HG03460 (cell line): Measurements from ENCODE around the gene TLR3.

Experiments
- ATAC-seq: cut with Tn5 transposase; IDR thresholded peaks from one replicate; pipeline ENCODE4 v1.9.1; 2021; ENCODE audit not compliant: unreplicated experiment

Gene TLR3

DNA sequence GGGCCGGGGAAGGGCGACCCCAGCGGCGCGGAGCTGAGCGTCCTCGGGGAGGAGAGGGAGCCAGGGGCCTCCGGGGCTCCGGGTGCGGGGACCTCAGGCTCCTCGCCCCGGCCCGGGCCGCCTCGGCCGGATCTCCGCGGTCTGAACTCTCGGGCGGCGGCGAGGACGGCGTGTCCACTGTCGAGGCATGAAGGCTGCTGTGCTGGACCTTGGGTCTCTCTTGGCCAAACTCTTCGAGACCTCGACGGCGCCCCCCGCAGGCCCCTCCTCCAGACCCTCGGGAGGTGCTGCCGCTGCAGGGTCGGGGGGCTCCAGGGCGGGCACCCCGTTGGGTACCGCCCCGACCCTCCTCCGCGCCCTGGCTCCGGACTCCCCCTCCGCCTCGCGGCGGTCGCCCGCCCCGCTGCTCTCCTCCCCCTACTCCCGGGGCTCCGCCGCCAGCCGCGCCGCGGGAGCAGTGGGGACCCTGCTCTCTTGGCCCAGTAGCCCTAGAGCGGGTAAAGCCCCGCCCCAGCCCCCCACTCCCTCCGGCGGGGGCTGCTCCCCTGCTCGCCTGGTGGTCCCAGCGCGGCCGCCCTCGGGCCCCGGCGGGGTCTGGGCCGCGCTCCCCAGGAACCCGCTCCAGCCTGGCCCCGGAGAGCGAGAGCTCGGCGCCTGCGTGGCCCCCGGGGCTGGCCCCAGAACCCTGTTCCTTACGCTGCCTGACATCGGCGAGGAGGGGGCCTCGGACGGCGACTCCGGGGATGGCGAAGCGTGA is 36.1 kb downstream of the TLR3 start:
- ATAC-seq, result peak; percentile 33

DNA sequence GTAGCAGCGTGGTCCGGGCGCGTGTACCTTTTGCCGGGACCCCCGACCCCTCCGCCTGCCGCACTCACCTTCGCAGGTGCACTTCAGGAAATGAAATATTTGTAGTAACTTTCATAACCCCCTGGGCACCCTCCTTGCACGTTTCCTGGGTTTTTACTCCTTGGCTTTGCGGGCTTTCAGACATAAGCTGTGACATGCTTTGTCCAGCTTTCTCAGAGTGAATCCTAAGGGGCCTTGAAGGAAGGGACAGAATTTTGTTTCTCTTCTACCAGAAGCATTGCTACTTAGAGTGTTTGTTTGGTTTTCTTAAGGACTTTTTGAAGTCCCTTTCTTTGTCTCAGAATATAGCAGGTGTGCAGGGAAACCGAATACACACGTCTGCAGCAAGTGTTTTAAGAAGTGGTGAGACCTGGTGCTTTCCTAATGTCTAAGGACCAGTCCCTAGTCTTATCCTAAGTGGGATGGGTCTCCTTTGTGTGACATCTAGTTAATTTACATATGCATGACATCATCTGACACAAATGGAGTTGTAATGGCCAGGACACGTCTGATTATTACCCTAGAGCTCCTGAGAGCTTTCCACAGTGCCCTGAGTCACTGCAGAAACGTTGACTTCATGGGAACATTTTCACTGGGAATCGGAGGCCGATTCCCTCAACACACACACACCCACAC is 36.8 kb downstream of the TLR3 start:
- ATAC-seq, result peak; percentile 11

DNA sequence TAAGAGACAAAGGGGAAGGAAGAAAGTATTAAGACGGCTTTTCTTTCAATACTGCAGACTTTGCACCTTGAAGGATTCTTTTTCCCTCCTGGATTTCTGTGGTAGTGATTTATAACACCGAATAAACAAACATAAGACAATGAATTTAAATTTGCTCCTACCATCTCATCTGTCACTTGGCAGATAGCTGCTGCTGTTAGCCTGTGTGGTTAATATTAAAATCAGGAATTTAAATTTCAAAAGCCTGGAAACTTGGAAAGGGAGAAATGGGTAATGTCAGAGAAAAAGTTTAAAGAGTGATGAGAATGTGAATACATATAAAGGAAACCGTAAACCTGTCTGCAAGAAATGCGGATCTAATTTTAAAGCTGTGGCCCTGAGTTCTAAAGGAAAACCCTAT is 39.0 kb downstream of the TLR3 start:
- ATAC-seq, result no peak

DNA sequence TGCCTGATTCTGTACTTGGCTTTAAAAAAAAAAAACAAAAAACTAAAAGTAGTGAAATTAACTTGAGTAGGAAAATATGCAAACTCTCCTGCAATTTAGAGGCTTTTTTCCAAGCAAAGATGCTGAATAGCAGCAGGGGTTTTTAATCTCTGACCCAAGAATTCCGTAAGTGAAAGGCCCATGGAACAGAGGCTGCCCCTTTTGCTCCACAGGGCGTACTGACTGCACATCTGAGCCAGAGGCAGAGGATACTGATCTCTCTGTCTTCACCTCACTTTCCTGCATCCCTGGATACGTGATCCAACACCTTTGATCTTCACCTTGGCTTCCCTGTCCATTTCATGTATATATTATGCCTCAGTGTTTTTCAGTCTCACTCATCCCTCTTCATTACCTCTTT is 39.4 kb downstream of the TLR3 start:
- no peak for ATAC-seq

DNA sequence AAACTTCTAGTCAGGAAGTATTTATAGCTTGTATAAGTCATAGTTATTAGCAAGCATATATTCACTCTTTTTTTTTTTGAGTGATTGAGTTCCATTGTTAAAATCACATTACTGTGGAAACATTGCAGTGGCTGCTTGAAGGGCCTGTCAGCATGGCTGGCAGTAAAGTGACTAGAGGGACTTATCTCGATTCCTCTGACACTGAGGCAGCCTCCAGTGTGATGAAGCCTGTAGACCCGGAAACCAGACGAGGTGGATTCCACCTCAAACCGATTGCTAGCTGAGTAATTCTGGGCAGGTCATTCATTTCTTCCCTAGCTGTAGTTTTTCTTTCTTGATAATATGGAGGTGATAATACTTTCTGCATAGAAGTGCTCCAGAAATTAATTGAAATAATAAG is 40.3 kb downstream of the TLR3 start:
- no peak for ATAC-seq

DNA sequence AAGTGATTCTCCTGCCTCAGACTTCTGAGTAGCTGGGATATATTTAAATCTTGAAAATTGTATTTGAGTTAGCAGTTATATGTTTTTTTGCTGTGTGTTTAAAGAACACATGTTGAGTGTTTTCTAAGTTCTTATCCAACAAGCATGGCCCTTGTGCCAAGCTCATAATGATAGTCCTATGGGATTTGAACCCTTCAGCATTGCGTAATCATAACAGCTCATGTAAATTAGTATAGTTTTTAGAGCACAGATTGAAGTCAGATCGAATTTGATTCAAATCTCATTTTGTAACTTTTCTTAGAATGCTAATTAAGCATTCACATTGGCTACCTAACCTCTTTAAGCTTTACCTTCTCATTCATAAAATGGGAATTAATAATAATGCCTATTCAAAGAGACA is 47.7 kb downstream of the TLR3 start:
- ATAC-seq, result no peak

DNA sequence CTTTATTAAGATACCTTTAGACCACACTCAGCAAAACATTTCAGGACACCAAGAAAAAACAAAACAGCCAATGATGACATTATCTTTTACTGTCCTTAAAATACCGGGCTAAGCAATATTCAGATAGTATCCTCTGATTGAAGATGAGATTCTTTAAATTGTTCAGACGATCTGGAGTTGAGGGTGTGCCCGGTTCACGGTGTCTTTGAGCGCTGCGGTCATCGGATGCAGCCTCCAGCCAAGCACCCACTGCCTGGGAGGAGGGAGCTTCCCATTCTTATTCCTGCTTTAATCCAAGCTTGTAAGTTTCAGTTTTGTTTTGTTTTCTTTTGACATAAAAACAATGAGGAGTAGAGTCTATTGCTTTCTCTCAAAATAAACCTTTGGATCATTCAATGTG is 49.6 kb downstream of the TLR3 start:
- no peak for ATAC-seq

DNA sequence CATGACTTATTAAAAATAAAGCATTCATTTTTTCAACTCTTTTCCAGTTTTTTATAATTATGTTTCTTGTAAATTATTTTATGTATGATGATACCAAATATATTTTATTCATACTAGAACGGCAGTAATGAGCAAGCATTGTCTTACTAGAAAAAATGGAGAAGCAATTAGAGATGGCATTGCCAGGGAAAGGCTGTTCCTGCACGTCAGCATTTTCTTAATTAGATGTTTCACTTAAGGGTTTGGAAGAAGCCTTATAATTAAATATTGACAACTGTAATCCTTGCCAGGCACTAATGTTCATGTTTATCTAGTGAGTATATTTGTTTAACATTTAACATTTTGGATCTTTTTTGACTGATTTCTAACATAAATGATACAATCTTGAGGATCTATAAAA is 52.1 kb downstream of the TLR3 start:
- ATAC-seq, result no peak

DNA sequence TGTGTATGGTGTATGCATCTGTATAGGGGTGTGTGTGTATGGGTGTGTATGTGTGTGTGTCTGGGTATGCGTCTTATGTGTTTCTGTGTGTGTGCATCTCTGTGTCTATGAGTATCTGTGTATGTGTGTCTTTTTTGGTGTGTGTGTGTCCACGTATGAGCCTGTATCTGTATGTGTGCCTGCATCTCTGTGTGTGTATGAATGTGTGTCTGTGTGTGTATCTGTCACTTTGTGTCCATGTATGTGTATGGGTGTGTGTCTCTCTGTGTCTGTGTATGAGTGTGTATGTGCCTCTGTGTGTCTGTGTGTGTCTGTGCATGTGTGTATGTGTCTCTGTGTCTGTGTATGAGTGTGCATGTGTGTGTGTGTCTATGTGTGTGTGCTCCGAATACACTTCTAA is 59.9 kb downstream of the TLR3 start:
- no peak for ATAC-seq

DNA sequence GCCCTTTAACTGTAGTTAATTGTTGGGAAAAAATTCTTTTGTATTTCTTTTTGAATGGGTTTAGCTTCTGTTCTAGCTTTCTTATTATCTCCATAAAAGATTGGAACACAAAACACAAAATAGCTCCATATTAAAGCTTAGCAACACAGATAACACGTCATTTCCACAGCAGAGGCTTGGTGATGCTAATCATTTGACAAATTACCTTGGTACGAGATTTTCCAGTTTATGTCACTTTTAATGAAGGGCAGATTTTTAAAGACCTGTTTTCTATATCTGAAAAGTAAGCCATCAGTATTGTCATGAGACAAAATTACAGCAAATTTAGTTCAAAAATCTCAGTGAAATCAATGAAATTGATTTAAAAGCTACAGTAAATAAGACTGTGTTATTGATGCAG is 63.0 kb downstream of the TLR3 start:
- no peak for ATAC-seq

DNA sequence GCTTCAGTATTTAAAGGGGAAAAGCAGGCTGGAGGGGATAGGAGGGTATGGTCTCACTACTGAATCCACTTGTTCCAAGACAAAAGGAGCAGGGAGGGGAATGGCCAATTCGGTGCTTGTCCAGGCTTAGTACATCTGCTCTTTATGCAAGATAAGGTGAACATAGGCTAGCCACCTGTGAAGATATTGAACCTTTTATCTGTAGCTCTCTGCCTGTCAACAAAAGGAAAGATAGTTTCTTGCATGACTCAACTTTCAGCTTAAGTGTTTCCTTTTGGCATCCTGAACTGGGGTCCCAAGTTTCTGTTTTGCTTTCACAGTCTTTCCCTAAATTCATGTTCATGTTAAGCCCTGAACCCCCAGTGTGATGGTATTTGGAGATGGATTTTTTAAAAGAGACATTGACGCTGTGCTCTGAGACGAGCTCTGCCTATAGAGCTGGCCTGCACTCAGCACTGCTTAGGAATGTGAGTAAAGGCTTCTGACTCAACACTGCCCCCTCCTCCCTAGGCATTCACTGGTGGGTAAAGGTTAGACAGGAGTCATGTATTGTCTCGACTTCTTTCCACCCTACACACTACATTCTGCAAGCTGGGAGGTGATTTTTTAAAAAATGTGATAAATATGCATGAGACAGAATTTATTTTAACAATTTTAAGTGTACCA is 63.8 kb downstream of the TLR3 start:
- peak; percentile 34 for ATAC-seq

DNA sequence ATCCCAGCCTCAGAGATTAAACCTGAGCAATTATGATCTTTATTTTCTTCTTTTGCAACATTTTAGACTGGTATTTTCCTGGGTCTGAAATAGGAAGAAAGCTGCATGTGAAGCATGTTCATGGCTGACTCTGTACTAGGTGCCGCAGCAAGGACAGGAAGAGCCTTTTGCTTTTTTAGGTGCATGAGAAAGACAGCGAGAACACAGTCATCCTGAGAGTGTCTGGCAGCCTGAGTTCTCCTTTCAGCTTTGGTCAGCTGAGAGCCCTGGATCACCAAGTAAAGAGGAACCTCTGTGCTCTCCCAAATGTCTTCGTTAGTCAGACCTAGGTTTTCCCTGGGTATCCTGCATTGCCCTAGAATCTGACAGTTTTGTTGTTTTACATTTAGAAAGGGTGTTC is 65.3 kb downstream of the TLR3 start:
- ATAC-seq, result peak; percentile 99

DNA sequence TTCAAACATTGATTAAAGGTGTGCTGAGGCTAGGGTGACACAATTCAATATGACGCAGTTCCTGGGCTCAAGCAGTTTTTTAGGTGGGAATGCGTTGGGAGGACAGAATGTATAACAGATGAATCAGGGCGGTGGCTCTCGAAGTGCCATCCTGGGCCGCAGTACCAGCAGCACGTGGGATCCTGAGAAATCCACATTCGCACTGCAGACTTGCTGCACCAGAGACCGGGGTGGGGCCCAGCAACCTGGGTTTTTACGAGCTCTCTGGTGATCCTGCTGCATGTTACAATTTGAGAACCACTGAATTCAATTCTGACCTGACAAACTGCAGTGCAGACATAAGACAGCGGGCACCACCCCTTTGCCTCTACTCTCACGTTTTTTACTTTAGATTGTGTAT is 65.9 kb downstream of the TLR3 start:
- no peak for ATAC-seq

DNA sequence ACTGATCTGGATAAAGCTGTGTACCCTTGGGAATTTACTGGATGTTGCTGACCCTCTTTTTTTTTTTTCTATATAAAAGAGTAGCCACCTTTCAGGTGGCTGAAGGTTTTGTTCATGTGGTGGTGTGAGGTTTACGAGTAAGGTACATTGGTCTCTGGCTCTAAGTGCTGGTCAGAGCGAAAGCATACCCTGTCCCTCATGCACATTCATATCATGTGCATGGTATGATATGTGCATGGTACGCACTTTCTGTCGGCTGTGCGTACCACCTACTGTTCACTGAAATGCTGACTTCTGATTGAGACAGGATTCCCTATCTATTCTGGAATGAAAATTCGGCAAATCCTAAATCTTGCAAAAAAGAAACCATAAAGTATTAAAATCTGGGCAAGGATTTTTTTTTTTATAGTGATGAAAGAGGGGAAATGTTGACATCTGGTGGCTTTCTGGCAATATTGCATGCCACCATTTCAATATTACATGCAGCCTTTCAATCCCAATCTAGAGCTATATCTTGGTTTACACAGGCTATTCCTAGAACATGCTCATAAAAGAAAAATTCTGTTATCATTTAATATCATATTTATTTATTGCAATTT is 68.3 kb downstream of the TLR3 start:
- ATAC-seq, result no peak
